NOMO-1 (cell line): Measurements from ENCODE around the gene OR2V1.
A peak's percentile ranks its signal among the peaks of the same experiment; 100 is the strongest.
"Not testable (repeated sequence)": the region's sequence is repeated elsewhere in the genome, so short reads cannot be mapped to it uniquely, and the experiment has no call there.

ENCODE experiments used
- DNase-seq, 2 experiments: peaks; one replicate each; lab custom pipeline; 2025; ENCODE audit not compliant: unreplicated experiment in 2 of 2; lab: John Stamatoyannopoulos, UW

Gene OR2V1

DNA sequence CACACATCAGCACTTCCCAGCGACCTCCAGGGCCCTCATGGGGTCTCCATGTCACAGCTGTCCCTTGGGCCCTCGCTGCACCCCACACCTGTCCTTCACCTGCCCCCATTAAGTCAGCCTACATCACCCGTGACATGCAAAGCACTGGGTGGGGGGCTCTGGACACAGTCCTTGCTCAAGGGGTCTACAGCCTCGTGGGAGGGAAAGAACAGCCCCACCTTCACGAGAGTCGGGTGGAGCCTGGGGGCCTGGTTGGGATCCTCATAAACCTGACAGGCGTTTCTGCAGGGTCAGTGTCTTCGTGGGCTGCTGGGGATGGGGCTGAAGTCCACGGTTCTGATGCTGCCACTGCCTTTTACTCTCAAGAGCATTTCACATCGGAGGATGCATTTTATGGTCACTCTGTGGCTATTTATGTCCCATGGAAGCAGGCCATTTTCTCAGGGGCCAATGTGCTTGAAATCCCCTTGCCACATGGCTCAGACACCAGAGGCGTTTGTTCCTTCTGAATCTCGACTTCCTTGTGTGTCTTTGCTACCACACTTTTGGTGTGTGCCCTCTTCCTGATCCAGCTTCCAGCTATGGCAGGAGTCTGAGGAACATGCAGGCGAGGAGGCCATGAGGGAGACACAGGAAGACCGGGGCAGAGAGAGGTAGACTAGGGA lies at the start of gene OR2V1:
TSS of gene OR2V1 (minus strand) at position 338 of the 665 bp plus-strand sequence. CDS start 5,865 bp downstream, outside the sequence.
- DNase-seq: no peak

DNA sequence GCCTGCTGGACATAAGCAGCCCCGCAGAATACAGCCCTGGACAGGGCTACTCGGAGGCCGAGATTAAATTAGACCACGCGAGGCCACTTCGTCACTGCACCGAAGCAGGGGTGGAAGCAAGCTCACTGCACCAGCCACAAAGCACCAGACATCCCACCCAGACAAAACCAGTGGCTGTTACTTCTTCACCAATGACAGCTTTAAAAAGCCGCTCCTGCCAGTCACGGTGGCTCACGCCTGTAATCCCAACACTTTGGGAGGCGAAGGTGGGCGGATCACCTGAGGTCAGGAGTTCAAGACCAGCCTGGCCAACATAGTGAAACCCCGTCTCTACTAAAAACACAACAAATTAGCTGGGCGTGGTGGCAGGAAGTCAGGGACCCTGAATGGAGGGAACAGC lies 46.6 kb upstream of the OR2V1 start:
- not testable (repeated sequence) for DNase-seq

GRCh38 chr5:181176254-181176952 lies 45.4 kb upstream of the OR2V1 start:
- no peak for DNase-seq

DNA sequence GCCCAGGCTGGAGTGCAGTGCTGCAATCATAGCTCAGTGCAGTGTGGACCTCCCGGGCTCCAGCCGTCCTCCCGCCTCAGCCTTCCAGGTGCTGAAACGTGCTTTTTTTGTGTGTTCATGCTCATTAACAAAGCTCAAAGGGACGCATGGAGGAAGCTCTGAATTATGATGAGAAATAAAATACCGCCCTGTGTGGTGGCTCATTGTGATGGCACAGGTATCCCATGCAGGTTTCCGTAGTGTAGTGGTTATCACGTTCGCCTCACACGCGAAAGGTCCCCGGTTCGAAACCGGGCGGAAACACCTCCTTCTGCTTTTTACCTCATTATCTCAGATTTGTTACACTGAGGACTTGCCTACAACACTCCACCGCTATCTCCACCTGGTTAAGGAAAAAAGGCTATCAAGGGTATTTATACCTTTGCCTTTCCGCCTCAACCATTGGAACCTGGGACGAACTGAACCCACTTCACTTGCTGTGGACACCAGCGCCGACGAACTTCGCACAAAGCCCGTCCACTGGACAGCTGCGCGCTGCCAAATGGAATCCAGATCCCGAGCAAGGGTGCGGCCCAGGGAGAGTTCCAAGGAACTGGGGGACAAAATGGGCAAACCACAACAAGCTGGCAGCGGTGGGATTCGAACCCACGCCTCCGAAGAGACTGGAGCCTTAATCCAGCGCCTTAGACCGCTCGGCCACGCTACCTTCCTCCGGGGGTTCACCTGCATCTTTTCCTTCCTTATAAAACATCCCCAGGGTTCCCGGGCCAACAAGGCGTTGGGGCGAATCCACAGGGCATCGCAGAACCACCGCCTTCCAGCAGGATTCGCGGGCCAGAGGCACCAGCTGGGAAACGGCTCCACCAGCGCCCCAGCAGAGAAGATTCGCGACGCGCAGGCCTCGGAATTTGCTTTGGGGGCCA lies 42.7 kb upstream of the OR2V1 start:
- no peak for DNase-seq

- no peak for DNase-seq
These were observed 42.1 kb upstream of the OR2V1 start for GRCh38 chr5:181173027-181173419.

DNA sequence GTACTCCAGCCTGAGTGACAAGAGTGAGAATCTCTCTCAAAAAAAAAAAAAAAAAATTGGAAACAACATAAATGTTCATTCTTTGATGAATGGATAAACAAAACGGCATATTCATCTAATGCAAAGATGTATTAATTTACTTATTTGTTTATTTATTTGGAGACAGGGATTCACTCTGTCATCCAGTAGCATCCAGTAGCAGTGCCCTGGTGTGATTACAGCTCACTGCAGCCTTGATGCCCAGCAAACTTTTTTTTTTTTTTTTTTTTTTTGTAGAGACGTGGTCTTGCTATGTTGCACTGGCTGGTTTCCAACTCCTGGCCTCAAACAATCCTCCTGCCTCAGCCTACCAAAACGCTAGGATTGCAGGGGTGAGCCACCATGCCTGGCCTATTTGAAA lies 40.8 kb upstream of the OR2V1 start:
- no peak for DNase-seq

- no peak for DNase-seq
These were observed 40.0 kb upstream of the OR2V1 start for GRCh38 chr5:181170996-181171395.

DNA sequence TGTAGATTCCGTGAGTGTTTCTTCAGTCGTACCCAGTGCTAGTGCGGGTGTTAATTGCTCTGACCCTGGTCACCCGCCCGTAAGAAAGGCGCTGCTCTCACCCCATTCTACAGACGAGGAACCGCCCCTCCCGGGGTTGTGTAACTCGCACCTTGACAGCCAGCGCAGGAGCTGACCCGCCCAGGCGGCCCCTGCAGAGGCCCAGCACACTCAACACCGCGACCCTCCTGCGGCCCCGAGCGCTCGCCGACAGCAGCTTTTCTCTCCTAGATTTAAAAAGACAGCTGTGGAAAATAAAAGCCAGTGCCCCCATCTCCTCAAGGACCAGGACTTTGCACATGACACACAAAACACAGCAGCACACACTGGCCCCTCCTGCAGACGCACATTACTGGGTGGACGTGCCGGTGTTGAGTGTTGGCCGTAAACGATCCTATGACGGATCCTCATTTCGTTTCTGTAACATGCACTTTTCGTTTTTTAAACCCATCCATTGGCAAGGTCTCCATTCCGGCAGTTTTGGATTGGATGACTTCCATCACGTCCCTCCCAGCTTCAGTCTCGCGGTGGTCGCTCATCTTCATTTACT lies 39.4 kb upstream of the OR2V1 start:
- DNase-seq: no peak

- not testable (repeated sequence) for DNase-seq
These were observed 38.7 kb upstream of the OR2V1 start for GRCh38 chr5:181169459-181170236.

GRCh38 chr5:181168595-181169118 lies 37.7 kb upstream of the OR2V1 start:
- no peak for DNase-seq

DNA sequence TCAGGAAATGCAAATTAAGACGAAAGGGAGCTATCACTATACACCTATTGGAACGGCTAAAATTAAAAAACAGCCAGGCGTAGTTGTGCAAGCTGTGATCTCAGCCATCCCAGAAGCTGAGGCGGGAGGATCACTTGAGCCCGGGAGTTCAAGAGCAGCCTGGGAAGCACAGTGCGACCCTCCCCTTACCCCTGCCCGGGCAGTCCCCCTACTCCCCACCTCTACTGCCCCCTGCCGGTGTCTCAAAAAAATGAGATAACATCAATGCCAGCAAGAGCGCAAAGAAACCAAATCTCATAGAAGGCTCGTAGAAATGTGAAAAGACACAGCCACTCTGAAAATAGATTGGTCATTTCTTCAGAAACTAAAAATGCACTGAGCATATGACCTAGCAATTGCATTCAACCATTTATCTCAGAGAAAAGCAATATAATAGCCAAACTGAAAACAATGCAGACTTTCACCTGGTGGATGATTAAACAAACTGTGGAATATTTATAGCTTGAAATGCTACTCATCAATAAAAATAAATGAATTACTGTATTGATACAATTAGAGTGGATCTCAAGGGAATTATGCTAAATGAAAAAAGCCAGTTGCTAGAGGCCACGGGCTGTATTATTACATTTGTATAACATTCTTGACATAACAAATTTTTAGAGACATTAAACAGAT lies 37.0 kb upstream of the OR2V1 start:
- DNase-seq: peak in 1 of 2 experiments; percentile 2

DNA sequence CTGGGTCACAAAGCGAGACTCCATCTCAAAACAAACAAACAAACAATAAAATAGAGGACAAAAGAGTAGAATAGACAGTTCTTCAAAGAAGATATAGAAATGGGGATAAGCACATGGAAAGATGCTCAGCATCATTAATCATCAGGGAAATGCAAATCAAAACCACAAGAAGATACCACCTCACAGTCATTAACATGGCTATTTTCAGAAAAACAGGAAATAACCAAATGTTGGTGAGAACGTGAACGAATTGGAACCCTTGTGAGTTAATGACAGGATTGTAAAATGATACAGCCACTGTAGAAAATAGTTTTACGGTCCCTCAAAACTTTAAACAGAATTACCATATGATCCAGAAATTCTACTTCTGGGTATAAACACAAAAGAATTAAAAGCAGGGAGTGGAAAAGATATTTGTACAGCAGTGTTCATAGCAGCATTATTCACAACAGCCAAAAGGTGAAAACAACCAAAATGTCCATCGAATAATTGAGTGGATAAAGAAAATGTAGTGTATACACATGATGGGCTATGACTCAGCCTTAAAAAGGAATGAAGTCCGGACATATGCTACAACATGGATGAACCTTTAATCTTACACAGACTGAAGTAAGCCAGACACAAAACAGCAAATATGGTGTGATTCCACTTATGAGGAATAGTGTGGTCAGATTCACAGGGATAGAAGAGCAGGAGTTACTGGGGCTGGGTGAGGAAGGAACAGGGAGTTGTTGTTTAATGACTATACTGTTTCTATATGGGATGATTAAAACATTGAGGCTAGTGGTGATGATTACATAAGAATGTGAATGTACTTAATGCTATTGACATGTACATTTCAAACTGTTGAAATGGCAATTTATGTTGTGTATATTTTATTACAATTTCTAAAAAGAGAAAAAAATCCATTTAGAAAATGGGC lies 36.1 kb upstream of the OR2V1 start:
- DNase-seq: peak in 1 of 2 experiments; percentile 24

DNA sequence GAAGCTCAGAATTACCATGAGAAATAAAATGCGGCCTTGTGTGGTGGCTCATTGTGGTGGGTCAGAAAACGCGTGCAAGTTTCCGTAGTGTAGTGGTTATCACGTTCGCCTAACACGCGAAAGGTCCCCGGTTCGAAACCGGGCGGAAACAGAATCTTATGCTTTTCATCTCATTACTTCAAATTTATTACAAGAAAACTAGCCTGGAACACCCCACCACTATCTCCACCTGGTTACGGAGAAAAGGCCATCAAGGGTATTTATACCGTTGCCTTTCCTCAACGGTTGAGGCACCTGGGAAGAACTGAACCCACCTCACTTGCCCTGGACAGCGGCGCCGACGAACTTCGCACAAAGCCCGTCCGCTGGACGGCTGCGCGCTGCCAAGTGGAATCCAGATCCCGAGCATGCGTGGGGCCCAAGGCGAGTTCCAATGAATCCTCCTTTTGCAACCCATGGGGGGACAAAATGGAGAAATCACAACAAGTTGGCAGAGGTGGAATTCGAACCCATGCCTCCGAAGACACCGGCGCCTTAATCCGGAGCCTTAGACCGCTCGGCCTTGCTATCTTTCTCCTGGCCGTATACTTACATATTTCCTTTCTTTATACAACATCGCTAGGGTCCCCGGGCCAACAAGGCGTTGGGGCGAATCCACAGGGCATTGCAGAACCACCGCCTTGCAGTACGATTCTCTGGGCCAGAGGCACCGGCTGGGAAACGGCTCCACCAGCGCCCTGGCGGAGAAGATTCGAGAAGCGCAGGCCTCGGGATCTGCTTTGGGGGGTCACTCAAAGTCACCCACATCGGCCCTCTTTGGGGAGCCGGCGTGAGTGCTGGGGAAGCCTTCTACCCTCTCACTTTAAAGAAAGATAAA lies 33.3 kb upstream of the OR2V1 start:
- DNase-seq: no peak

DNA sequence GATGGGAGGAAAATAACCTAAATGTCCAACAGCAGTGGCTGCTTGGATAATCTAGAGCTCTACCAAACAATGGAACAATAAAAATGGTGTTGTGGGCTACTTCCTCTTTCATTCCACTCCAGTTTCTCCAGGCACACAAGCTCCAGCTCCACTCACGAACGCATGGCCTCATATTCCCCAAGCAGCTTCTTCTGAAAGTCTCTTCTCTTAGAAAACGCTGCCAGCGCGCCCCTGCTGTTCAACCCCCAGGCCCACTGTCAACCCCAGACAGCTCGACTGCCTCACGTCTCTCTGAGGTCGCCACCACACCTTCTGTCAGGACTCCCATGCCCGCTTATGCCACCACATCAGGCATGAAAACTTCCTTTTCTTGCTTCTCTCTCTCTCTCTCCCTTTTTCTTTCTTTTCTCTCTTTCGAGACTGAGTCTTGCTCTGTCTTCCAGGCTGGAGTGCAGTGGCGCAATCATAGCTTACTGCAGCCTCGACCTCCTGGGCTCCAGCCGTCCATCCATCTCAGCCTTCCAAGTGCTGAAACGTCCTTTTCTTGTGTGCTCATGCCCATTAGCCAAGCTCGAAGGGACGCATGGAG lies 32.6 kb upstream of the OR2V1 start:
- peak; percentile 32 to 54 for DNase-seq

GRCh38 chr5:181161534-181162175 lies 30.7 kb upstream of the OR2V1 start:
- no peak for DNase-seq

GRCh38 chr5:181160755-181161533 lies 30.0 kb upstream of the OR2V1 start:
- not testable (repeated sequence) for DNase-seq
